ENCODE data around the gene MYL6. TPM values are rescaled to one million over a fixed set of nuclear protein-coding genes. Genes with fewer than 3 reads are reported as not detected.

MYL6 gene
- total RNA-seq, 3 donors from 2014 or later (not counting 1 experiment from before 2014, with no cell fraction given), result 881 to 1,204 (median 1,015) TPM

- H3K27ac ChIP-seq (ENCODE audit: low read length), result peak overlapping the region; percentile 95
- H3K36me3 Mint-ChIP-seq, result no peaks in the 10 kb centered on the region
- no peaks in the 10 kb centered on the region for H3K27me3 ChIP-seq (ENCODE audit: control insufficient read depth, insufficient read depth, low read length)
- DNase-seq (peak; percentile 43 to 83), ATAC-seq (peak; percentile 50 to 72 (median 57))
- peak overlapping the region; percentile 96 to 98 for H3K27ac Mint-ChIP-seq
- no peaks in the 10 kb centered on the region for H3K27me3 Mint-ChIP-seq (ENCODE audit: low read depth in 2 of 2)
- peak overlapping the region; percentile 96 for H3K4me3 Mint-ChIP-seq
- TF ChIP-seq CTCF (IDR thresholded peaks at IDR 0.05), result no peak
- WGBS (ENCODE audit: insufficient coverage), result 26% methylated on average over 6 of the region's 7 CpGs
- intact Hi-C loops (cut with micrococcal nuclease), result no loop called here
- peaks cover 52% of the 10 kb centered on the region for H3K36me3 ChIP-seq (ENCODE audit: control insufficient read depth, insufficient read depth, low read length)
- H3K9me3 ChIP-seq (ENCODE audit: control insufficient read depth, insufficient read depth, low read length), result no peaks in the 10 kb centered on the region
- no peaks in the 10 kb centered on the region for H3K9me3 Mint-ChIP-seq
- peaks cover 48 to 61% of the 10 kb centered on the region in 2 donors for H3K4me1 Mint-ChIP-seq
- H3K4me1 ChIP-seq (ENCODE audit: control insufficient read depth, insufficient read depth, low read length), result peaks cover 42% of the 10 kb centered on the region
- peak overlapping the region; percentile 85 for H3K4me3 ChIP-seq (ENCODE audit: low read length)
These were observed 2.1 kb downstream of the MYL6 start for GRCh38 chr12:56160193-56160763.

DNA sequence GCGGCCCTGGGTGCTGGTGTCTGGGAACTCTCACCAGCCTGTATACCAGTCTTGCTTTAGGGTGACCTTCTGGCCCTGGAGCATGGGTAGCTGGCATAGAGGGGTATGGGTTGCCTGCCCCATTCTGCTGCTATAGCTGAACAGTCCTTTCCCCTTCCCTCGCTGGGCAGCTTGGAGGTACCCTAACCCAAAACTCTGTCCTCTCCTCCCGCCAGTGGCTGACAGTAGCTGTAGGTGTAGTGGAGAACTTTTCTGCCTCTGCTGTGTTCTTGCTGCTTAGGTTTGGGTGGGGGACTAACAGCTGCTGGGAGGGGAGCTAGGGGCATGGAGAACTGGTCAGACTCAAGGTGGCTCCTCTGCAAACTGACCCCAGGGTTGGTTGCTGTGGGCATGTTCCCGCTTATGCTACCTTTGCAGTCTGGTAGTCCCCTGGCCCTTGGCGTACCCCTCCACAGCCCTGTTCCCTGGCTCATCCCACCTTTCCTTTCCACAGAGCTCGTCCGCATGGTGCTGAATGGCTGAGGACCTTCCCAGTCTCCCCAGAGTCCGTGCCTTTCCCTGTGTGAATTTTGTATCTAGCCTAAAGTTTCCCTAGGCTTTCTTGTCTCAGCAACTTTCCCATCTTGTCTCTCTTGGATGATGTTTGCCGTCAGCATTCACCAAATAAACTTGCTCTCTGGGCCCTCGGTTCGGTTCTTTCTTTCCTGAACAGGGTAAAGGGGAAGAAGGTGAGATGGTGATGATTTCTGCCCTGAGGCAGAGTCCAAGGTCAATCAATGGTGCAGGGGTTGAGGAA is 2.9 kb downstream of the MYL6 start:
- H3K4me1 ChIP-seq (ENCODE audit: control insufficient read depth, insufficient read depth, low read length), result peaks cover 42% of the 10 kb centered on the region
- ATAC-seq (no peak), DNase-seq (no peak)
- peak overlapping the region; percentile 96 to 98 for H3K27ac Mint-ChIP-seq
- no peaks in the 10 kb centered on the region for H3K9me3 ChIP-seq (ENCODE audit: control insufficient read depth, insufficient read depth, low read length)
- H3K36me3 Mint-ChIP-seq, result no peaks in the 10 kb centered on the region
- 93% methylated on average over 9 of the region's 11 CpGs for WGBS (ENCODE audit: insufficient coverage)
- H3K27me3 Mint-ChIP-seq (ENCODE audit: low read depth in 2 of 2), result no peaks in the 10 kb centered on the region
- H3K27ac ChIP-seq (ENCODE audit: low read length), result peak overlapping the region; percentile 95
- peak overlapping the region; percentile 96 for H3K4me3 Mint-ChIP-seq
- peaks cover 58% of the 10 kb centered on the region for H3K36me3 ChIP-seq (ENCODE audit: control insufficient read depth, insufficient read depth, low read length)
- no peaks in the 10 kb centered on the region for H3K27me3 ChIP-seq (ENCODE audit: control insufficient read depth, insufficient read depth, low read length)
- peaks cover 48 to 58% of the 10 kb centered on the region in 2 donors for H3K4me1 Mint-ChIP-seq
- no peak for TF ChIP-seq CTCF (IDR thresholded peaks at IDR 0.05)
- H3K4me3 ChIP-seq (ENCODE audit: low read length), result no peak overlapping the region
- intact Hi-C loops (cut with micrococcal nuclease), result no loop called here
- no peaks in the 10 kb centered on the region for H3K9me3 Mint-ChIP-seq

DNA sequence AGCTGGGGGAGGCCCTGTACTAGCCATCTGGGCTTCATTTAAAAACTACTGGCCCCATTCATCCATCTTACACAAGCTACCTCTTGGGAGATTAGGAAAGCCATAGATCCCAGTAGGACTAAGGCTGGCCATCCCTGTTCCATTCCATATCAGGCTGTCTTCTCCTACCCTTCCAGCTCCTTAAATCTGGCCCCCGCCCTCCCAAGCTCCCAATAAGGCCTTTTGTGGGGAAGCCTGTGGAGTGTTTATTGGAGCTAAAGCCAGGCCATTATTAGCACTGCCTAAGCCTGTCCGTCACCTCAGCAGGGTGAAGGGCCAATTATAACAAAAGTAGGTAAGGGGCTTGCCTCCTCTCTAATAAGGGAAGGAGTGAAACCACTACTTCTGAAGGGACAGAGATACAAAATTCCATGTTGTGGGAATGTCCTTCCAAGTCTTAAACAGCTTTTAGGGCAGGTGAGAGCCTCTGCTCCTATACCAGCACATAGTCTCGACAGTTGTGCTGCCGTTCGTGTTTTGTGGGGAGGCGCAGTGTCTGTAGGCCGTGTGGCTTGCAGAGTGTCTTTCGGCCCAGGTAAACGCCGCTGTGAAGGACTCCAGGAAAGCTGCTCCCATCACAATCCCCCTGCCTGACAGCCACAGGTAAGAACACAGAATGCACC is 3.7 kb downstream of the MYL6 start:
- 93% methylated on average over 7 of the region's 10 CpGs for WGBS (ENCODE audit: insufficient coverage)
- H3K27me3 ChIP-seq (ENCODE audit: control insufficient read depth, insufficient read depth, low read length), result no peaks in the 10 kb centered on the region
- Mint-ChIP-seq H3K36me3 (no peaks in the 10 kb centered on the region), H3K27me3 (ENCODE audit: low read depth in 2 of 2) (no peaks in the 10 kb centered on the region), H3K4me1 (peaks cover 48 to 58% of the 10 kb centered on the region in 2 donors), H3K4me3 (peak overlapping the region; percentile 68), H3K27ac (peak overlapping the region; percentile 96 to 98), H3K9me3 (no peaks in the 10 kb centered on the region)
- intact Hi-C loops (cut with micrococcal nuclease), result no loop called here
- H3K4me1 ChIP-seq (ENCODE audit: control insufficient read depth, insufficient read depth, low read length), result peaks cover 40% of the 10 kb centered on the region
- H3K27ac ChIP-seq (ENCODE audit: low read length), result no peak overlapping the region
- H3K36me3 ChIP-seq (ENCODE audit: control insufficient read depth, insufficient read depth, low read length), result peaks cover 62% of the 10 kb centered on the region
- DNase-seq (no peak), ATAC-seq (no peak)
- H3K4me3 ChIP-seq (ENCODE audit: low read length), result no peak overlapping the region
- H3K9me3 ChIP-seq (ENCODE audit: control insufficient read depth, insufficient read depth, low read length), result no peaks in the 10 kb centered on the region
- no peak for TF ChIP-seq CTCF (IDR thresholded peaks at IDR 0.05)
